HUES64 (cell line): Measurements from ENCODE around the gene DNAAF9.

Experiments used
- H3K27ac ChIP-seq: 2 replicates; pipeline ENCODE4 v1.7.0; 2013; ENCODE audit warnings: low read depth, low read length, inconsistent platforms
- H3K27me3 ChIP-seq: 2 replicates; pipeline ENCODE4 v1.6.1; 2013; ENCODE audit warnings: mild to moderate bottlenecking, low read length; ENCODE audit not compliant: insufficient read depth
- H3K36me3 ChIP-seq: 2 replicates; pipeline ENCODE4 v1.6.1; 2013; ENCODE audit warnings: mild to moderate bottlenecking, low read length; ENCODE audit not compliant: insufficient read depth
- H3K4me1 ChIP-seq: 2 replicates; pipeline ENCODE4 v1.6.1; 2013; ENCODE audit warnings: mild to moderate bottlenecking, low read length, moderate library complexity; ENCODE audit not compliant: insufficient read depth
- H3K4me3 ChIP-seq: 2 replicates; pipeline ENCODE4 v1.5.1; 2013; ENCODE audit warnings: mild to moderate bottlenecking, low read length, moderate library complexity
- H3K9ac ChIP-seq: 2 replicates; pipeline ENCODE4 v1.6.1; 2013; ENCODE audit warnings: mild to moderate bottlenecking, low read depth, low read length
- H3K9me3 ChIP-seq: 2 replicates; pipeline ENCODE4 v1.6.1; 2013; ENCODE audit warnings: low read depth, low read length; ENCODE audit not compliant: insufficient read depth
- WGBS: fragments of 150-250, 120-280 bp; methylation state at CpG from one replicate; pipeline ENCODE4 v1.1.7; 2013; ENCODE audit warnings: missing lambda C conversion rate; 5-methylcytosine and 5-hydroxymethylcytosine counted together

DNAAF9 gene

GRCh38 chr20:3367089-3367488 is 40.4 kb downstream of the DNAAF9 start:
- H3K27ac ChIP-seq = no peak overlapping the region
- 92% methylated on average over 2 of the region's 3 CpGs for WGBS
- no peaks in the 10 kb centered on the region for H3K9me3 ChIP-seq
- no peaks in the 10 kb centered on the region for H3K4me1 ChIP-seq
- no peaks in the 10 kb centered on the region for H3K27me3 ChIP-seq
- no peak overlapping the region for H3K9ac ChIP-seq
- H3K36me3 ChIP-seq = peaks cover 12% of the 10 kb centered on the region
- H3K4me3 ChIP-seq = no peak overlapping the region

GRCh38 chr20:3364323-3365013 is 43.0 kb downstream of the DNAAF9 start:
- H3K36me3 ChIP-seq = peaks cover 4% of the 10 kb centered on the region; the same call in 1 of the 2 replicates
- no peak overlapping the region for H3K27ac ChIP-seq
- H3K27me3 ChIP-seq = no peaks in the 10 kb centered on the region
- H3K9me3 ChIP-seq = no peaks in the 10 kb centered on the region
- no peak overlapping the region for H3K9ac ChIP-seq
- 95% methylated on average over 3 of the region's 3 CpGs for WGBS
- H3K4me3 ChIP-seq = no peak overlapping the region
- no peaks in the 10 kb centered on the region for H3K4me1 ChIP-seq

- H3K4me1 ChIP-seq = no peaks in the 10 kb centered on the region
- H3K27ac ChIP-seq = no peak overlapping the region
- 91% methylated on average over 3 of the region's 3 CpGs for WGBS
- 0 out of 2 replicates have a peak, but pooled peaks cover 2% of the 10 kb centered on the region for H3K36me3 ChIP-seq
- no peak overlapping the region for H3K4me3 ChIP-seq
- no peaks in the 10 kb centered on the region for H3K9me3 ChIP-seq
- H3K9ac ChIP-seq = no peak overlapping the region
- H3K27me3 ChIP-seq = no peaks in the 10 kb centered on the region
Observed at GRCh38 chr20:3360752-3361151, 46.7 kb downstream of the DNAAF9 start.

GRCh38 chr20:3358676-3359340 is 48.7 kb downstream of the DNAAF9 start:
- Histone ChIP-seq H3K9ac (no peak overlapping the region), H3K36me3 (no peaks in the 10 kb centered on the region), H3K9me3 (no peaks in the 10 kb centered on the region), H3K27me3 (no peaks in the 10 kb centered on the region), H3K4me3 (no peak overlapping the region), H3K4me1 (no peaks in the 10 kb centered on the region), H3K27ac (no peak overlapping the region)
- WGBS = 87% methylated on average over 5 of the region's 5 CpGs
